HEK293 (cell line): ENCODE measurements around the gene TMEM273.

Experiments used
- CTCF ChIA-PET: fragments of 350-600 bp; formaldehyde crosslinking; extraction: SDS; loops from one replicate; lab custom pipeline; 2021; ENCODE audit warnings: antibody characterized with exemption; lab: Yijun Ruan, JAX
- POLR2A ChIA-PET: fragments of 300-600 bp; formaldehyde crosslinking; extraction: SDS; loops from one replicate; lab custom pipeline; 2020; ENCODE audit warnings: antibody characterized with exemption, inconsistent platforms; lab: Yijun Ruan, JAX
- H3K27ac ChIP-seq: fragments of 200-500 bp; sonication (Bioruptor generic); 2 replicates; pipeline ENCODE4 v1.5.1; 2014; ENCODE audit warnings: low read depth, low read length, control low read depth, inconsistent platforms; ENCODE audit errors: extremely low read depth
- H3K36me3 ChIP-seq, 2 experiments: fragments of 200-500 bp in 1 of 2; sonication (Bioruptor generic) in 1 of 2; 1 replicate in 1 of 2; 2 replicates in 1 of 2; pipeline ENCODE4 v1.5.1; 2014 to 2017; ENCODE audit warnings: inconsistent platforms in 2 of 2, low read length in 2 of 2; ENCODE audit not compliant: control insufficient read depth in 2 of 2, insufficient read depth in 1 of 2
- H3K4me1 ChIP-seq: fragments of 200-500 bp; sonication (Bioruptor generic); 2 replicates; pipeline ENCODE4 v1.5.1; 2014; ENCODE audit warnings: mild to moderate bottlenecking, low read length, inconsistent platforms; ENCODE audit not compliant: control insufficient read depth, insufficient read depth
- H3K4me3 ChIP-seq: 2 replicates; pipeline ENCODE4 v1.5.1; 2011; ENCODE audit warnings: low read depth, mild to moderate bottlenecking, control low read depth, low read length, moderate library complexity
- H3K9me3 ChIP-seq: fragments of 200-500 bp; sonication (Bioruptor generic); 2 replicates; pipeline ENCODE4 v1.5.1; 2014; ENCODE audit warnings: low read depth, low read length, inconsistent platforms; ENCODE audit not compliant: control insufficient read depth, insufficient read depth
- PRDM1 ChIP-seq: fragments of 450-650 bp; formaldehyde crosslinking; IDR thresholded peaks from 2 replicates; pipeline ENCODE4; 2016; ENCODE audit warnings: missing biosample characterization, missing genetic modification characterization
- ZBTB21 ChIP-seq: fragments of 450-650 bp; formaldehyde crosslinking; IDR thresholded peaks from 2 replicates; pipeline ENCODE4 v1.5.1; 2017; ENCODE audit warnings: missing biosample characterization, missing genetic modification characterization
- ZIC2 ChIP-seq: fragments of 450-650 bp; formaldehyde crosslinking; IDR thresholded peaks from 2 replicates; pipeline ENCODE4 v1.5.1; 2016; ENCODE audit warnings: missing biosample characterization, missing genetic modification characterization
- ZNF10 ChIP-seq: fragments of 450-650 bp; formaldehyde crosslinking; IDR thresholded peaks from 2 replicates; pipeline ENCODE4 v1.5.1; 2017; ENCODE audit warnings: missing biosample characterization, missing genetic modification characterization
- ZNF155 ChIP-seq: fragments of 450-650 bp; formaldehyde crosslinking; IDR thresholded peaks from 2 replicates; pipeline ENCODE4 v1.5.1; 2016; ENCODE audit warnings: missing biosample characterization, missing genetic modification characterization
- ZNF19 ChIP-seq: fragments of 450-650 bp; formaldehyde crosslinking; IDR thresholded peaks from 2 replicates; pipeline ENCODE4; 2016; ENCODE audit warnings: missing biosample characterization, missing genetic modification characterization, low read depth
- ZNF221 ChIP-seq: fragments of 450-650 bp; formaldehyde crosslinking; IDR thresholded peaks from 2 replicates; pipeline ENCODE4 v1.5.1; 2017; ENCODE audit warnings: missing biosample characterization, missing genetic modification characterization, borderline replicate concordance
- ZNF223 ChIP-seq: fragments of 450-650 bp; formaldehyde crosslinking; IDR thresholded peaks from 2 replicates; pipeline ENCODE4 v1.5.1; 2016; ENCODE audit warnings: missing biosample characterization, missing genetic modification characterization
- ZNF280C ChIP-seq: fragments of 450-650 bp; formaldehyde crosslinking; IDR thresholded peaks from 2 replicates; pipeline ENCODE4 v1.5.1; 2016; ENCODE audit warnings: missing biosample characterization, missing genetic modification characterization
- ZNF37A ChIP-seq: fragments of 450-650 bp; IDR thresholded peaks from 2 replicates; pipeline ENCODE4 v1.5.1; 2018; ENCODE audit warnings: missing biosample characterization, missing genetic modification characterization
- ZNF558 ChIP-seq: fragments of 450-650 bp; formaldehyde crosslinking; IDR thresholded peaks from 2 replicates; pipeline ENCODE4 v1.5.1; 2016; ENCODE audit warnings: missing biosample characterization, missing genetic modification characterization
- ZNF645 ChIP-seq: fragments of 450-650 bp; formaldehyde crosslinking; IDR thresholded peaks from 2 replicates; pipeline ENCODE4; 2016; ENCODE audit warnings: missing biosample characterization, missing genetic modification characterization
- ZNF701 ChIP-seq: fragments of 450-650 bp; formaldehyde crosslinking; IDR thresholded peaks from 2 replicates; pipeline ENCODE4 v1.5.1; 2016; ENCODE audit warnings: missing biosample characterization, missing genetic modification characterization
- ZNF747 ChIP-seq: fragments of 450-650 bp; formaldehyde crosslinking; IDR thresholded peaks from 2 replicates; pipeline ENCODE4 v1.5.1; 2016; ENCODE audit warnings: missing biosample characterization, missing genetic modification characterization
- ZSCAN16 ChIP-seq: fragments of 450-650 bp; formaldehyde crosslinking; IDR thresholded peaks from 2 replicates; pipeline ENCODE4 v1.5.1; 2016; ENCODE audit warnings: missing biosample characterization, missing genetic modification characterization
- TF ChIP-seq, protein P1 (sequence below): fragments of 450-650 bp; formaldehyde crosslinking; conservative IDR thresholded peaks from 2 replicates; pipeline ENCODE4 v1.5.1; 2016; ENCODE audit warnings: low read depth, missing biosample characterization, missing genetic modification characterization
- TF ChIP-seq, protein P2 (sequence below): fragments of 450-650 bp; formaldehyde crosslinking; IDR thresholded peaks from 2 replicates; pipeline ENCODE4 v1.5.1; 2016; ENCODE audit warnings: missing biosample characterization, missing genetic modification characterization

Gene TMEM273

DNA sequence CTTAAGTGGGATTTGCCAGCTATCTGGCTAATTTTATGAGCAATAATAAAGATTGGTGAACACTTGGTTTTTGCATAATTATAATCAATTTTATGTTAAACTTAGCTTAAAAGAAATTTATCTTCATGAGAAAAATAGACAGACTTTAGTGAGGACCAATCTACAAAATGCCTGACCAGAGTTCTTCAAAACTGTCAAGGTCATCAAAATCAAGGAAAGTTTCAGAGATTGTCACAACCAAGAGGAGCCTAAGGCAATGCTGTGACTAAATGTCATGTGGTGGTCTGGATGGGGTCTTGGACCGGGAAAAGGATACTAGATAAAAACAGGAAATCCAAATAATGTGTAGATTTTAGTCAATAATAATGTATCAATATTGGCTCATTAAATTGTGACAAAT lies 36.7 kb downstream of the TMEM273 start (continued):
- TF ChIP-seq, protein P1, sequence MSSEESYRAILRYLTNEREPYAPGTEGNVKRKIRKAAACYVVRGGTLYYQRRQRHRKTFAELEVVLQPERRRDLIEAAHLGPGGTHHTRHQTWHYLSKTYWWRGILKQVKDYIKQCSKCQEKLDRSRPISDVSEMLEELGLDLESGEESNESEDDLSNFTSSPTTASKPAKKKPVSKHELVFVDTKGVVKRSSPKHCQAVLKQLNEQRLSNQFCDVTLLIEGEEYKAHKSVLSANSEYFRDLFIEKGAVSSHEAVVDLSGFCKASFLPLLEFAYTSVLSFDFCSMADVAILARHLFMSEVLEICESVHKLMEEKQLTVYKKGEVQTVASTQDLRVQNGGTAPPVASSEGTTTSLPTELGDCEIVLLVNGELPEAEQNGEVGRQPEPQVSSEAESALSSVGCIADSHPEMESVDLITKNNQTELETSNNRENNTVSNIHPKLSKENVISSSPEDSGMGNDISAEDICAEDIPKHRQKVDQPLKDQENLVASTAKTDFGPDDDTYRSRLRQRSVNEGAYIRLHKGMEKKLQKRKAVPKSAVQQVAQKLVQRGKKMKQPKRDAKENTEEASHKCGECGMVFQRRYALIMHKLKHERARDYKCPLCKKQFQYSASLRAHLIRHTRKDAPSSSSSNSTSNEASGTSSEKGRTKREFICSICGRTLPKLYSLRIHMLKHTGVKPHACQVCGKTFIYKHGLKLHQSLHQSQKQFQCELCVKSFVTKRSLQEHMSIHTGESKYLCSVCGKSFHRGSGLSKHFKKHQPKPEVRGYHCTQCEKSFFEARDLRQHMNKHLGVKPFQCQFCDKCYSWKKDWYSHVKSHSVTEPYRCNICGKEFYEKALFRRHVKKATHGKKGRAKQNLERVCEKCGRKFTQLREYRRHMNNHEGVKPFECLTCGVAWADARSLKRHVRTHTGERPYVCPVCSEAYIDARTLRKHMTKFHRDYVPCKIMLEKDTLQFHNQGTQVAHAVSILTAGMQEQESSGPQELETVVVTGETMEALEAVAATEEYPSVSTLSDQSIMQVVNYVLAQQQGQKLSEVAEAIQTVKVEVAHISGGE (tag by site-specific recombination), result no peak

DNA sequence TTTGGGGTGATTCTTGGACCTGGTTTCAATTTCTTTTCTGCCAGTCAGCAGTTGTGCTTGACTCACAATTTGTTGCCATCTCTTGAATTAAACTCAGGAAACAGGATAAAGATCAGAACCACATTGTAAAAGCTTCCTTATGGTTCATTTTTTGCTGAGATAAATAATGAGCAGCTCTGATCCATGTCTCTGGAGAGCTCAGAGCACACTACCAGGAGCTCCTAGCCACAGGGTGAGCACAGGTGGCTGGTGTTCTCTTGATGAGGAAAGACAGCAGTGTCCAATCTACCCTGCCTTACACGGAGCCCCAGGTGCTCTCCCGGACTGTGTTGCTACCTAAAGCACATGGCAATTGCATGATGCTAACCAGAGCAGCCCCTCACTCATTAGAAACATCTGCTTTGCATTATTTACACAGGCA lies 37.2 kb downstream of the TMEM273 start:
- Histone ChIP-seq H3K36me3 (no peaks in the 10 kb centered on the region), H3K4me1 (no peaks in the 10 kb centered on the region), H3K27ac (no peak overlapping the region), H3K9me3 (no peaks in the 10 kb centered on the region), H3K4me3 (no peak overlapping the region)
- CTCF ChIA-PET, result no interaction called here
- POLR2A ChIA-PET, result no interaction called here
- TF ChIP-seq ZNF221 (tag by site-specific recombination) (no peak), ZNF223 (no peak), ZIC2 (tag by site-specific recombination) (no peak), ZNF10 (tag by site-specific recombination) (no peak), ZSCAN16 (tag by site-specific recombination) (no peak)

DNA sequence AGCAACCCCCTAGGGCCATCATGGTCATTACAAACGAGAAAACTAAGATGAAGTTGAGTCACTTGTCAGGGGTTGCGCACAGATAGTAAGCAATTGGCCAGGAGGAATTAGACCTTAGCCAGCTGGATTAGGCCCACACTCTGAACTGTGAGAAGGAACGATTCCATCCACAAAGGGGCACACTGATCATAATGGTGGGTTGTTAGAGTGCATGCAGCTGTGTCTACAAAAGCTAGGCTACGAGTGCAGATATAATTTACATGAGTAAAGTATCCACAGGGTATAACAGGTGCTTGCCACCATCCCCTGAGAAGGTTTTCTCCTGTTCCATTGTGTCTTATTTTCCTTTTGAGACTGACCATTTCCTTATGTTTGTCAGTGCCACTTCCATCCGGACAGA lies 37.8 kb downstream of the TMEM273 start:
- Histone ChIP-seq H3K27ac (no peak overlapping the region), H3K4me3 (no peak overlapping the region), H3K9me3 (no peaks in the 10 kb centered on the region), H3K36me3 (no peaks in the 10 kb centered on the region), H3K4me1 (no peaks in the 10 kb centered on the region)
- no peak for TF ChIP-seq ZNF280C (tag by site-specific recombination)
- TF ChIP-seq ZNF701 (tag by site-specific recombination), result no peak
- TF ChIP-seq ZBTB21, result no peak
- TF ChIP-seq, protein P2, sequence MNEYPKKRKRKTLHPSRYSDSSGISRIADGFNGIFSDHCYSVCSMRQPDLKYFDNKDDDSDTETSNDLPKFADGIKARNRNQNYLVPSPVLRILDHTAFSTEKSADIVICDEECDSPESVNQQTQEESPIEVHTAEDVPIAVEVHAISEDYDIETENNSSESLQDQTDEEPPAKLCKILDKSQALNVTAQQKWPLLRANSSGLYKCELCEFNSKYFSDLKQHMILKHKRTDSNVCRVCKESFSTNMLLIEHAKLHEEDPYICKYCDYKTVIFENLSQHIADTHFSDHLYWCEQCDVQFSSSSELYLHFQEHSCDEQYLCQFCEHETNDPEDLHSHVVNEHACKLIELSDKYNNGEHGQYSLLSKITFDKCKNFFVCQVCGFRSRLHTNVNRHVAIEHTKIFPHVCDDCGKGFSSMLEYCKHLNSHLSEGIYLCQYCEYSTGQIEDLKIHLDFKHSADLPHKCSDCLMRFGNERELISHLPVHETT (tag by site-specific recombination), result no peak
- TF ChIP-seq ZNF747 (tag by site-specific recombination), result no peak
- ChIA-PET POLR2A (no interaction called here), CTCF (no interaction called here)

- ChIA-PET POLR2A (no interaction called here), CTCF (no interaction called here)
- Histone ChIP-seq H3K4me3 (no peak overlapping the region), H3K36me3 (no peaks in the 10 kb centered on the region), H3K27ac (no peak overlapping the region), H3K9me3 (no peaks in the 10 kb centered on the region), H3K4me1 (no peaks in the 10 kb centered on the region)
- TF ChIP-seq ZNF10 (tag by site-specific recombination) (no peak), PRDM1 (tag by site-specific recombination) (no peak), ZNF558 (tag by site-specific recombination) (no peak), ZNF155 (no peak), ZNF645 (tag by site-specific recombination) (no peak), ZNF37A (tag by site-specific recombination) (no peak), ZNF19 (no peak)
These were observed 38.3 kb downstream of the TMEM273 start for GRCh38 chr10:49149881-49150280.
